Caco-2 (cell line): ENCODE measurements around the gene NACA2. TPM values are rescaled to one million over a fixed set of nuclear protein-coding genes. Genes with fewer than 3 reads are reported as not detected.

Source experiments
- BruUV-seq: library from RNA; stranded (reverse); fragments of 400-500 nt; replicated peaks from 2 replicates; lab custom pipeline; 2021; lab: Mats Ljungman, UMichigan
- CTCF ChIA-PET: fragments of 300-600 bp; sonication (Branson Sonifier 250); formaldehyde crosslinking; loops from one replicate; lab custom pipeline; 2022; ENCODE audit warnings: antibody characterized with exemption; lab: Charles Lee
- POLR2A ChIA-PET: fragments of 300-600 bp; sonication (Branson Sonifier 250); formaldehyde crosslinking; loops from one replicate; lab custom pipeline; 2022; ENCODE audit warnings: antibody characterized with exemption; lab: Charles Lee
- DNase-seq, 2 experiments: peaks; one replicate each; pipeline versions ENCODE4 v3.0.0 to v3.0.0-alpha.2; 2020 to 2022
- H3K27me3 ChIP-seq: replicated peaks from 2 replicates; pipeline ENCODE4 v1.6.0; 2011; ENCODE audit warnings: low read length; ENCODE audit not compliant: control insufficient read depth, insufficient read depth
- H3K36me3 ChIP-seq: 2 replicates; pipeline ENCODE4 v1.5.1; 2011; ENCODE audit warnings: low read length; ENCODE audit not compliant: control insufficient read depth, insufficient read depth
- H3K4me1 ChIP-seq: fragments of 250-450 bp; sonication (Bioruptor Pico); 2 replicates; pipeline ENCODE4 v1.5.1; 2020; ENCODE audit warnings: mild to moderate bottlenecking
- H3K4me3 ChIP-seq: 2 replicates; pipeline ENCODE4 v1.5.1; 2011; ENCODE audit warnings: low read depth, mild to moderate bottlenecking, control low read depth, low read length
- H3K9me3 ChIP-seq: fragments of 250-450 bp; sonication (Bioruptor Pico); 2 replicates; pipeline ENCODE4 v1.5.1; 2020; ENCODE audit warnings: mild to moderate bottlenecking, moderate library complexity
- H3K27ac Mint-ChIP-seq: one replicate; pipeline ENCODE4 v1.8.0; 2022; ENCODE audit warnings: mixed read lengths; ENCODE audit not compliant: unreplicated experiment
- H3K27me3 Mint-ChIP-seq: one replicate; pipeline ENCODE4 v1.8.0; 2022; ENCODE audit warnings: mixed read lengths; ENCODE audit not compliant: insufficient read depth, unreplicated experiment
- H3K36me3 Mint-ChIP-seq: one replicate; pipeline ENCODE4 v1.8.0; 2022; ENCODE audit warnings: mild to moderate bottlenecking, mixed read lengths; ENCODE audit not compliant: insufficient read depth, unreplicated experiment
- H3K4me1 Mint-ChIP-seq: one replicate; pipeline ENCODE4 v1.8.0; 2022; ENCODE audit warnings: low read depth, mixed read lengths; ENCODE audit not compliant: unreplicated experiment
- H3K4me3 Mint-ChIP-seq: one replicate; pipeline ENCODE4 v1.8.0; 2022; ENCODE audit warnings: mild to moderate bottlenecking, moderate library complexity, mixed read lengths; ENCODE audit not compliant: unreplicated experiment
- H3K9me3 Mint-ChIP-seq: one replicate; pipeline ENCODE4 v1.8.0; 2022; ENCODE audit warnings: mixed read lengths; ENCODE audit not compliant: unreplicated experiment
- intact Hi-C: fragments of 100-400 bp; cut with micrococcal nuclease; formaldehyde crosslinking; loops from one replicate; pipeline ENCODE4 v1.10.0; 2022; ENCODE audit not compliant: unreplicated experiment
- total RNA-seq: library from RNA; stranded (reverse); gene quantifications from 2 replicates; pipeline ENCODE4 v1.2.3, GENCODE V29; 2022
- TF ChIP-seq, protein P1 (sequence below), 2 experiments: fragments of 200-600 bp in 1 of 2; IDR thresholded peaks; 1 replicate in 1 of 2; 2 replicates in 1 of 2; pipeline versions ENCODE4 v1.5.1 to v1.8.0; 2011 to 2022; ENCODE audit warnings: antibody characterized with exemption in 1 of 2, control low read depth in 1 of 2, inconsistent platforms in 1 of 2, low read depth in 1 of 2, low read length in 1 of 2, mild to moderate bottlenecking in 1 of 2, moderate library complexity in 1 of 2; ENCODE audit not compliant: insufficient read depth in 1 of 2, severe bottlenecking in 1 of 2, unreplicated experiment in 1 of 2

NACA2 gene
- total RNA-seq, 1 experiment from 2014 or later = not detected

- H3K4me3 ChIP-seq = no peak overlapping the region
- intact Hi-C loops = no loop called here
- no TSS peak for BruUV-seq
- CTCF ChIA-PET = no interaction called here
- H3K9me3 Mint-ChIP-seq = no peaks in the 10 kb centered on the region
- no peaks in the 10 kb centered on the region for H3K36me3 Mint-ChIP-seq
- H3K4me1 Mint-ChIP-seq = no peaks in the 10 kb centered on the region
- no peaks in the 10 kb centered on the region for H3K4me1 ChIP-seq
- no peak overlapping the region for H3K4me3 Mint-ChIP-seq
- DNase-seq = no peak
- POLR2A ChIA-PET = interaction anchor here (0.7 kb wide), 1 partner anchor 93 kb away, joined by 13 read pairs; no protein-coding TSS in a partner anchor
- H3K27ac Mint-ChIP-seq = no peak overlapping the region
- no peaks in the 10 kb centered on the region for H3K36me3 ChIP-seq
- TF ChIP-seq, protein P1, sequence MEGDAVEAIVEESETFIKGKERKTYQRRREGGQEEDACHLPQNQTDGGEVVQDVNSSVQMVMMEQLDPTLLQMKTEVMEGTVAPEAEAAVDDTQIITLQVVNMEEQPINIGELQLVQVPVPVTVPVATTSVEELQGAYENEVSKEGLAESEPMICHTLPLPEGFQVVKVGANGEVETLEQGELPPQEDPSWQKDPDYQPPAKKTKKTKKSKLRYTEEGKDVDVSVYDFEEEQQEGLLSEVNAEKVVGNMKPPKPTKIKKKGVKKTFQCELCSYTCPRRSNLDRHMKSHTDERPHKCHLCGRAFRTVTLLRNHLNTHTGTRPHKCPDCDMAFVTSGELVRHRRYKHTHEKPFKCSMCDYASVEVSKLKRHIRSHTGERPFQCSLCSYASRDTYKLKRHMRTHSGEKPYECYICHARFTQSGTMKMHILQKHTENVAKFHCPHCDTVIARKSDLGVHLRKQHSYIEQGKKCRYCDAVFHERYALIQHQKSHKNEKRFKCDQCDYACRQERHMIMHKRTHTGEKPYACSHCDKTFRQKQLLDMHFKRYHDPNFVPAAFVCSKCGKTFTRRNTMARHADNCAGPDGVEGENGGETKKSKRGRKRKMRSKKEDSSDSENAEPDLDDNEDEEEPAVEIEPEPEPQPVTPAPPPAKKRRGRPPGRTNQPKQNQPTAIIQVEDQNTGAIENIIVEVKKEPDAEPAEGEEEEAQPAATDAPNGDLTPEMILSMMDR (IDR thresholded peaks at IDR 0.05; ENCODE audit: insufficient read depth in 1 of 2, low read depth in 1 of 2, low read length in 1 of 2, severe bottlenecking in 1 of 2, unreplicated experiment in 1 of 2) = no peak
- H3K9me3 ChIP-seq = no peaks in the 10 kb centered on the region
- peaks cover 3% of the 10 kb centered on the region for H3K27me3 Mint-ChIP-seq
- peaks cover 2% of the 10 kb centered on the region for H3K27me3 ChIP-seq
Measured at GRCh38 chr17:61594294-61594825, 3.3 kb upstream of the NACA2 start.

DNA sequence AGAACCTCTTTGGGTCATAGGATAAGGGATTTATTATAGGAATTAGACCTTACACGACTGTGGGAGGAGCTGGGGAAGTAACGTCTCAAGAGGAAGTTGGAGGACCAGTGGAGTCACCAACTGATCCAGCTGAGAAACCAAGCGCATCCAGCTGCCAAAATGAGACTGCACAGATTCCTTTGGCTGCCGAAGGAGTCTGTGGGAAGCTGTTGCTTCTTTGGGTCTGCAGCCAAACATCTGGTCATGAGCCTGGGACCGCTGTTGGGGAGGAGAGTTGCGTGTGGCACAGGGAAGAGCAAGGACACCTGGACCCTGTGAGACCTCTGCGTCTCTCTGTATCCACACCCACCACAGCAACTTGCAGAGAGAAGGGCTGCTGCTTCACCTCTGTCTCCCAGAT, 2.4 kb upstream of the NACA2 start:
- ChIA-PET POLR2A (no interaction called here), CTCF (no interaction called here)
- H3K36me3 ChIP-seq = no peaks in the 10 kb centered on the region
- peaks cover 3% of the 10 kb centered on the region for H3K27me3 Mint-ChIP-seq
- no peaks in the 10 kb centered on the region for H3K4me1 Mint-ChIP-seq
- H3K9me3 Mint-ChIP-seq = no peaks in the 10 kb centered on the region
- no peak overlapping the region for H3K4me3 ChIP-seq
- no peaks in the 10 kb centered on the region for H3K9me3 ChIP-seq
- TF ChIP-seq, protein P1 (IDR thresholded peaks at IDR 0.05; ENCODE audit: insufficient read depth in 1 of 2, low read depth in 1 of 2, low read length in 1 of 2, severe bottlenecking in 1 of 2, unreplicated experiment in 1 of 2) = no peak
- H3K27me3 ChIP-seq = peaks cover 2% of the 10 kb centered on the region
- no peaks in the 10 kb centered on the region for H3K4me1 ChIP-seq
- H3K36me3 Mint-ChIP-seq = no peaks in the 10 kb centered on the region
- H3K27ac Mint-ChIP-seq = no peak overlapping the region
- intact Hi-C loops = no loop called here
- DNase-seq = no peak
- no peak overlapping the region for H3K4me3 Mint-ChIP-seq
- no TSS peak for BruUV-seq

- Mint-ChIP-seq H3K36me3 (no peaks in the 10 kb centered on the region), H3K4me3 (no peak overlapping the region), H3K27ac (no peak overlapping the region), H3K9me3 (no peaks in the 10 kb centered on the region), H3K27me3 (peaks cover 5% of the 10 kb centered on the region), H3K4me1 (no peaks in the 10 kb centered on the region)
- DNase-seq = no peak
- BruUV-seq = no TSS peak
- no peaks in the 10 kb centered on the region for H3K36me3 ChIP-seq
- peaks cover 2% of the 10 kb centered on the region for H3K27me3 ChIP-seq
- POLR2A ChIA-PET = no interaction called here
- intact Hi-C loops = no loop called here
- H3K9me3 ChIP-seq = no peaks in the 10 kb centered on the region
- no peaks in the 10 kb centered on the region for H3K4me1 ChIP-seq
- CTCF ChIA-PET = no interaction called here
- TF ChIP-seq, protein P1 (IDR thresholded peaks at IDR 0.05; ENCODE audit: insufficient read depth in 1 of 2, low read depth in 1 of 2, low read length in 1 of 2, severe bottlenecking in 1 of 2, unreplicated experiment in 1 of 2) = no peak
- no peak overlapping the region for H3K4me3 ChIP-seq
Measured at GRCh38 chr17:61591930-61592329, 911 bp upstream of the NACA2 start.
